A549 treated with dexamethasone at 1 μM for 4 hours (cell line): ENCODE data around the gene PIP4K2B. TPM values are rescaled to one million over a fixed set of nuclear protein-coding genes. Genes with fewer than 3 reads are reported as not detected.

Experiments
- total RNA-seq: library from RNA; stranded (reverse); fragments of 200-300 nt; extraction: Qiagen RNA extraction; gene quantifications from 5 replicates; pipeline ENCODE4 v1.2.3, GENCODE V29; 2022

The PIP4K2B gene
- 34.5 to 51.8 TPM (median 49.3 TPM) in 5 replicates for total RNA-seq

DNA sequence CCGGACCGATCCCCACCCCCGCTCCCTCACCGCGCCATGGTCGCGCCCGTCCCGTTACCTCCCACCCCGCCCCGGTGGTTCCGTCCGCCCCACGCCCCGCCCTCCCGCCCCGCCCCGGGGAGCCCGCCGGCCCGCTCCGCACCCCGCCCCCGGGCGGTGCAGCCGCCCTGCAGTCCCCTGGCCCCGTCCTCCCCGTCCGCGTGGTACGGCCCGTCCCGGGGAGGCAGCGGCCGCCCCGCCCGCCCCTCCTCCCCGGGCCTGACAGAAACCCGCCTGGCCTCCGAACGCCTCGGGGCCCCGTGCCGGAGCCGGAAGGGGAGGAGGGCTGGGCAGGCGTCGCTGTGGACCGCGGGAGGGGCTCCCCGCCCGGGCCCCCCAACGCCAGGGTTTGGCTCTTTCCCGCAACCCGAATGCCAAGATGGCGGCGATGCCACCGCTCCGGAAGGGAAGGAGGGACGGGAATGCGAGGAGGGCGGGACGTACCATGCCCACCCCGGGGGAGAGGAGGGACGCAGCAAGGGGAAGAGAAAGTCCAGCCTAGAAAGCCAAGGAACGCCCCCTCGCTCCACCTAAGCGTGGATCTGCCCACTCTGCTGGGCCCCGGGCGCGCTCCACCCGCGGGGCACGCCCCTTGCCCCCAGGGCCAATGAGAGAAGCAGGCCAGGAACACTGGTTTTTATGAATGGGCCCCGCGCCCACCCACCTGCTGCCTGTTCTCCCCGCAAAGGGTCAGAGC, at the start of gene PIP4K2B:
Gene PIP4K2B (minus strand): TSS at position 56 of the 736 bp plus-strand sequence. CDS start 132 bp downstream, outside the sequence.

DNA sequence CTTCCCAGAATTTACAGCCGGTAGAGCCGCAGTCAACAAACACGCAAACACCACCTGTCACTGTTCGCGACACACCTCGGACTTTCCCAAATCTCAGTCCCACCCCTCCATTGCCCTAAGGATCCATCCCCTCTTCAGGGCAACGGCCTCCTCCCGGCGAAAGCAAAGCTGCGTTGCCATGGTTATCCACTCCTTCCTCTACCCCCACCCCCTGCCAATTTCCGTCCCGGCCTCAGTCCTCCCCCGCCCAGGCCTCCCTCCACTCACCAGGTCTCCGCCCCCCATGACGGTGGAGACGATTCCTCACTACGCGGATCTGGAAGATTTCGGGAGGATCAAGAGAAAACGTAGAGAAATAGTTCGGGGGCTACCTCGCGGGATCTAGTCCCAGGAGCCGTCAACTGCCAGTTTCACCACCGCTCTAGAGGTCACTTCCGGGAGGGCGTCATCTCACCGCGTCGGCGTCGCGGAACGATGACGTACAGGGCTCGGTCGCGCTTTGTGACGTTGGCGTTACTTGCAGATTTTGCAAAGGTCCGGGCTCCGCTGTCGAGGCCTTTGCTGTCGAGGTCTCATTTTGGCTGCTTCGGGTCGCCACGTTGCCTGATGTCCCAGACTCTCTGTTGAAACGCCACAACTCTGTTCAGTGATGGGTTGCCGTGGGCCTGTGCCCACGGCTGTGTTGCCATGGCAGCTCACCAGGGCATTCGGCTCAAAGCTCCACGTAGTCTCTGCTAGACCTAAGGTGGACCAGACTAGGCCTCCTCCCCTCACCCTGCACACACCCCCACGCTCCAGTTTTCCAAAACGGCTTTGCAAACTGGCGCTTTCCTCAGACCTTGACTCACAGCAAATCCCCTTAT, 25.8 kb upstream of the PIP4K2B start, which contains the start of gene CWC25:
Gene CWC25 (minus strand): TSS at position 423 of the 863 bp plus-strand sequence. CDS start 138 bp downstream, at position 285.

GRCh38 chr17:38752308-38753070, 46.9 kb downstream of the PIP4K2B start, which contains the start of gene PSMB3:
TSS of gene PSMB3 (plus strand) at chr17:38752741. CDS start at chr17:38752827, 86 bp downstream.

DNA sequence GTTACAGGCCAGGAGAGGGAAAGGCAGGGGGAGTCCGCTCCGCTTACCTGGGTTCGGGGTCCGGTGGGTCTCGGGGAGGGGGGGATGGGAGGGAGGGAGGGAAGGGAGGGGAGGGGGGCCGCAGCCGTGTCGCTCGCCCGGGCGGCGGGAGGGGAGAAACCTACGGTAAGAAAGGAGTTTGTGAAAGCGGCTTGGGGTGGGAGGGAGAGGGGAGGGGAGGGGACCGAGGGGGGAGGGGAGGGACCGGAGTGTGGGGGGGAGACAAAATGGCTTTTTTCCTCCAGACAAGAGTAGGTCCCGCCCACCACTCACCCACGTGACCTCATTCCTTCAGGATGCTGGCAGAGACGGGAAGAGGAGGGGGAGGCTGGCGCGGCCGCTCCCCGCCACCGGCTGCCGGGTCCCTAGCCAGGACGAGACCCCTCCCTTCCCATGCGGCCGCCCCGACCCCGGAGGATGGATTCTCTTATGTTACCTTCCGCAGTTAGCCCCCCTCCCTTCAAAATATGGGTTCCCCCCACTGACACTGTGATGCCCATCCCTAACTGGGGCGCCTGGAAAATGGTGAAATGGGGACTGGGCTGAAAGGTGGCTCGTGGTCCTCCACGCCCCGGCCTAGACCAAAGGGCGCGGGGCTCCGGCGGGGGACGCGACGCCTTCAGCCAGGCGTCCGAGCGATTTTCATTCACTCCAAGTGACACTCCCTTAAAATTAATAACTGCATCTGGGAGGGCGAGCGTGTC, 51.0 kb downstream of the PIP4K2B start, which contains the start of gene PCGF2:
Gene PCGF2 (minus strand): TSS at position 188 of the 743 bp plus-strand sequence. CDS start 7,934 bp downstream, outside the sequence.

DNA sequence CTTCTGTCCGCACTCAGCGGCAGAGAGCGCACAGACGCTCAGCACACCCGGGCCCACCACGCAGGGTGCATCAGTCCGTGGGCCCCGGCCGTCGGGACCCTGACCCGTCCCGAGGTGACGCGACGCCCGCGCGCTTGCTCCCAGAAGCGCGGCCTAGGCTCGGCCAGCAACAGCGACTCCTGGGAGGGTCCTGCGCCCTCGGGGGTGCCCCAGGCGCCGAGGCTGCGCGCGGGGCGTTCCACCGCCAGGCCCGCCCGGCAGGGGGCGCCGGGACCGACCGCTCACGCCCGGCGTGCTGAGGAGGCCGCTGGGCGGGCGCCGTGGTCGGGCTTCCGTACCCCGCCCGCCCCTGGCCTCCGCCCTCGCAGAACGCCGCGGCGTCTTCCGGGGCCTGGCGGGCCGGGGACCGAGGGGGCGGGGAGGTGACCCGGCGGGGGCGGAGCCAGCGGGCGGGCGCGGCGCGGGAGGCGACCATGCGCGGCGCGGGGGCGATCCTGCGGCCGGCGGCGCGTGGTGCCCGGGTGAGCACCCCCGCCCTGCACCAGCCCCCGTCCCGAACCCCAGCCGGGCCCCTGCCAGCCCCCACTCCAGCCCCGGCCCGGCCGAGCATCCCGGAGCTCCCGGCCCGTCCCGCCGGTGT, 69.3 kb downstream of the PIP4K2B start, which contains the start of gene CISD3:
Gene CISD3 (plus strand): TSS at position 456 of the 640 bp plus-strand sequence. CDS start 18 bp downstream, at position 474.

Other genes starting within 250 kb of the PIP4K2B start
- gene SRCIN1, start 193.6 kb downstream of the PIP4K2B start, total RNA-seq, result 1.6 to 3.3 TPM (median 2.4 TPM) in 5 replicates
- 10.8 to 13.3 TPM (median 12.0 TPM) in 5 replicates for gene EPOP, start 124.6 kb downstream of the PIP4K2B start, total RNA-seq
- 17.9 to 33.0 TPM (median 27.6 TPM) in 5 replicates for gene MLLT6, start 94.3 kb downstream of the PIP4K2B start, total RNA-seq
- gene CISD3, start 69.2 kb downstream of the PIP4K2B start, total RNA-seq, result 59.0 to 90.7 TPM (median 77.4 TPM) in 5 replicates
- 27.1 to 65.8 TPM (median 62.0 TPM) in 5 replicates for gene PCGF2, start 51.2 kb downstream of the PIP4K2B start, total RNA-seq
- 364 to 413 TPM (median 395 TPM) in 5 replicates for gene PSMB3, start 46.8 kb downstream of the PIP4K2B start, total RNA-seq
- 22.2 to 25.8 TPM (median 23.1 TPM) in 5 replicates for gene CWC25, start 25.8 kb upstream of the PIP4K2B start, total RNA-seq
- gene RPL23, start 54.2 kb upstream of the PIP4K2B start, total RNA-seq, result 2,325 to 3,037 TPM (median 2,389 TPM) in 5 replicates
- gene LASP1, start 70.5 kb upstream of the PIP4K2B start, total RNA-seq, result 235 to 302 TPM (median 293 TPM) in 5 replicates
- gene FBXO47, start 167.8 kb upstream of the PIP4K2B start, total RNA-seq, result not detected in 5 replicates